PFSK-1 (cell line): ENCODE data around the gene KDR.

ENCODE experiments used
- FOXP2 ChIP-seq: optimal IDR thresholded peaks from 2 replicates; pipeline ENCODE3; 2011; ENCODE audit warnings: borderline replicate concordance, control low read depth, inconsistent platforms; ENCODE audit not compliant: insufficient read depth; ENCODE audit errors: extremely low read length, extremely low read depth
- POLR2AphosphoS5 ChIP-seq: IDR thresholded peaks from 2 replicates; pipeline ENCODE4 v1.6.1; 2012; ENCODE audit warnings: low read depth, mild to moderate bottlenecking, control low read depth, low read length, moderate library complexity
- REST ChIP-seq, 2 experiments: IDR thresholded peaks; 2 replicates each; pipeline versions ENCODE4 v1.6.1 to v1.8.0; 2011 to 2012; ENCODE audit warnings: low read depth in 2 of 2, low read length in 2 of 2, control low read depth in 1 of 2, inconsistent platforms in 1 of 2, mild to moderate bottlenecking in 1 of 2, moderate library complexity in 1 of 2; ENCODE audit not compliant: insufficient read depth in 1 of 2
- SIN3A ChIP-seq: IDR thresholded peaks from 2 replicates; pipeline ENCODE4 v1.6.1; 2012; ENCODE audit warnings: mild to moderate bottlenecking, low read length, moderate library complexity, borderline replicate concordance; ENCODE audit not compliant: insufficient read depth
- TAF1 ChIP-seq: IDR thresholded peaks from 2 replicates; pipeline ENCODE4 v1.6.1; 2012; ENCODE audit warnings: low read length, control low read depth, borderline replicate concordance; ENCODE audit not compliant: insufficient read depth

Gene KDR

DNA sequence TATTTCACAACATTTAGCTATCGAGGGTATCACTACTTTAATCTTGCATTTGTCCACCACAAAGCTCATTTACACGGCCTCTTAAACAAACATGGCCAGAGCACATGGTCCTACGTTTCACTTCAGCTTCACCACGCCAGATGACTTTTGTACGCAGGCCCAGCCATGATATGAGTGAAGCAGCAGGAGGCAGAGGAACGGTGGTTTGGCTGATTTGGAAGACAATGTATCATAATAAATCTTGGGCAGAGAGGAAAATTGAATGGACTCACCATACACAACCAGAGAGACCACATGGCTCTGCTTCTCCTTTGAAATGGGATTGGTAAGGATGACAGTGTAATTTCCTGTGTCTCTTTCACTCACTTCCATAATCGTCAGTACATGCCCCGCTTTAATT is 15.3 kb downstream of the KDR start:
- no peak for TF ChIP-seq POLR2AphosphoS5
- no peak for TF ChIP-seq SIN3A
- no peak for TF ChIP-seq TAF1

GRCh38 chr4:55107054-55107453 is 18.3 kb downstream of the KDR start:
- no peak for TF ChIP-seq REST (IDR thresholded peaks at IDR 0.05; ENCODE audit: insufficient read depth in 1 of 2, low read depth in 2 of 2, low read length in 2 of 2)
- no peak for TF ChIP-seq POLR2AphosphoS5
- TF ChIP-seq SIN3A, result no peak
- TF ChIP-seq TAF1, result no peak
- no peak for TF ChIP-seq FOXP2

DNA sequence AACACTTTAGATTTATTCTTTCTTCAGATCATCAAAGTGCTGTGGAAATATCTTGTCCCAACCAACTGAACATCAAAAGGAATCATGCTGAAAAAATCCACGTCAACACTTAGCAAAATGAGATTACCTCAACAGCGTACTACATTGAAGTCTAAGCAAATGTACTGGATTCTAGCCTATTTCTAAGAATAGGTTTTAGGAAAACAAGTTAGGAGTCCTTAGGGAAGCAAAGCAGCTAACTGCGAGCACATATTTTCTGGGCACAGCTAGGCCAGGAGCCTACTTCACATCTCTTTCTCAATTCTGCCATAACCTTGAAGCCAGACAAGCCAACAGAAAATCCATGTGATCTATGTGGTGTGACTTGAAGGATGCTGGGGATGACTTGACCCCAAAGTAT is 22.2 kb downstream of the KDR start:
- TF ChIP-seq FOXP2, result no peak
- no peak for TF ChIP-seq SIN3A
- no peak for TF ChIP-seq REST (IDR thresholded peaks at IDR 0.05; ENCODE audit: insufficient read depth in 1 of 2, low read depth in 2 of 2, low read length in 2 of 2)
- TF ChIP-seq POLR2AphosphoS5, result no peak
- TF ChIP-seq TAF1, result no peak

DNA sequence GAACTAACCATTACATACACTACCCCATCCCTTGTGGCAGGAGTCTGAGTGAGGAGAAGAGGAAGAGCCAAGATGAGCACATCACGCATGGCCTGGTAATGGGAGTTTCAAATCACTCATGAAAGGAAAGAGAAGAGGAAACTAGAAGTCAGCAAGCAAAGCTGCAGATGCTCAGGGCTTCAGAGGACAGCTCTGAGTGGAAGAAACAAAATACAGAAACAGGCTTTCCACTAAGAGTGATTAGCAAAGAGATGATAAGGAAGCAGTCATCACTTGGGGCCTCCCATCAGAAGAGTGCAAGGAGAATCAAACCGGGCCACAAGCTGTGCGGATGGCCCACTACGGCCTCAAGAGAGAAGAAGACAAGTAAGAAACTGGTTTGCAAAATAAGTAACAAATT is 25.6 kb downstream of the KDR start:
- TF ChIP-seq SIN3A (no peak), REST (IDR thresholded peaks at IDR 0.05; ENCODE audit: insufficient read depth in 1 of 2, low read depth in 2 of 2, low read length in 2 of 2) (no peak), FOXP2 (no peak), TAF1 (no peak), POLR2AphosphoS5 (no peak)

DNA sequence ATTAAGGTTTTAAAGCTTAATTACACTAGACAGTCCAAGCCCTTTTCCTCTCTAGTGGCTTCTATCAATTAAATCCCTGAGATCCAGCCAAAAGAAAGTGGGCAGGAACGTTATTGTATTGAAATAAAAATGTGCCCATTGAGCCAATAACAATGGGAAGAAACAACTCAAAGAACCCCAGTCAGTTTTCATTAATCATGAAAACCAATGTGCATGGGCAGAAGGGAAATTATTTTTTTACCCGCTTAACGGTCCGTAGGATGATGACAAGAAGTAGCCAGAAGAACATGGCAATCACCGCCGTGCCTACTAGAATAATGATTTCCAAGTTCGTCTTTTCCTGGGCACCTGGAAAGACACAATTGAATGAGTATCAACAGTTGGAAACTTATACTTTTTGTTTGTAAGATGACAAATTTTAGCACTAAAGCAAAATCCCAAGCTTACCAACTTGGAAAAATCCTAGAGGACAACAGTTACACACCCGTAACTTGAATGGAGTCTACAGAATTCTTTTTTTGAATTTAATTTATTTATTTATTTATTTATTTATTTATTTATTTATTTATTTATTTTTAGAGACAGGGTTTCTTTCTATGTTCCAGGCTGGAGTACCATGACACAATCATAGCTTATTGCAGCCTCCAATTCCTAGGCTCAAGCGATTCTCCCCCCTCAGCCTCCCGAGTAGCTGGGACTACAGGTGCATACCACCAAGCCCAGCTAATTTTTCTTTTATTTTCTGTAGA is 26.8 kb downstream of the KDR start:
- no peak for TF ChIP-seq SIN3A
- TF ChIP-seq FOXP2, result no peak
- TF ChIP-seq REST (IDR thresholded peaks at IDR 0.05; ENCODE audit: insufficient read depth in 1 of 2, low read depth in 2 of 2, low read length in 2 of 2), result no peak
- no peak for TF ChIP-seq TAF1
- TF ChIP-seq POLR2AphosphoS5, result no peak
